ENCODE results near the gene CHERP. TPM values are rescaled to one million over a fixed set of nuclear protein-coding genes. Genes with fewer than 3 reads are reported as not detected.
"Not testable (repeated sequence)": the region's sequence is repeated elsewhere in the genome, so short reads cannot be mapped to it uniquely, and the experiment has no call there.

Gene CHERP
- polyA plus RNA-seq, 5 donors: 29.2 to 52.3 (median 39.9) TPM

DNA sequence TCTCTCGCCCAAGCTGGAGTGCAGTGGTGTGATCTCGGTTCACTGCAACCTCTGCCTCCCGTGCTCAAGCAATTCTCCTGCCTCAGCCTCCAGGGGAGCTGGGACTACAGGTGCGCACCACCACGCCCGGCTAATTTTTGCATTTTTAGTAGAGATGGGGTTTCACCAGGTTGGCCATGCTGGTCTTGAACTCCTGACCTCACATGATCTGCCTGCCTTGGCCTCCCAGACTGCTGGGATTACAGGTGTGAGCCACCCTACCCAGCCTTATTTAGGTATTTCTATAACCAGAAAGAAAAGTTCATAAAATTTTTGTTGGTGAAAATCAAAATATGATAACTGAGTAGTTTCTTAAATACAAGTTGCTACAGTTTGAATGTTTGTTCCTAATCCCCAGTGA lies 1.5 kb upstream of the CHERP start:
- DNase-seq: not testable (repeated sequence)

- DNase-seq: no peak
Observed at GRCh38 chr19:16542910-16543472, 754 bp upstream of the CHERP start.

GRCh38 chr19:16541526-16542044 lies 652 bp downstream of the CHERP start:
- no peak for DNase-seq

GRCh38 chr19:16540948-16541347 lies 1.3 kb downstream of the CHERP start:
- no peak for DNase-seq

DNA sequence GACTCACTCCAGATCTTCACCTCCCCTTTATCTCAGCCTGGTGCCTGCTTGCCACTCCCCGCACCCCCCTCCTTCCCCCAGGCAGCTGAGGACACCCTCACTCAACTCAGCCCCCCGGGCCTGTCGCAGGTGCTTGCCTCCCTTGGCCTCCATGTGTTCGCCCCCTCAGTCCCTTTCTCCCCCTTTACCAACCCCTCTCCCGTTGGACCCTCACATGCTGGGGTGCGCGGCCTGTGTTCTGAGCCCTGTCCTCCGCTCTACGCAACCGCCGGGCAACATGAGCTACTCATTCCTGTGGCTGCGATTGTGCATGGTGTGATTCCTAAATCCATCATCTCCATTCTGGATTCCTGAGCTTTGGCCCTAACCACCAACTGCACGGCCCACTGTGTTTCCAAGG lies 5.1 kb downstream of the CHERP start:
- DNase-seq: no peak

GRCh38 chr19:16536130-16536529 lies 6.1 kb downstream of the CHERP start:
- no peak for DNase-seq

GRCh38 chr19:16535381-16535780 lies 6.9 kb downstream of the CHERP start:
- DNase-seq: no peak

GRCh38 chr19:16532440-16533234 lies 9.6 kb downstream of the CHERP start:
- DNase-seq: no peak

GRCh38 chr19:16531380-16531669 lies 10.9 kb downstream of the CHERP start:
- no peak for DNase-seq

DNA sequence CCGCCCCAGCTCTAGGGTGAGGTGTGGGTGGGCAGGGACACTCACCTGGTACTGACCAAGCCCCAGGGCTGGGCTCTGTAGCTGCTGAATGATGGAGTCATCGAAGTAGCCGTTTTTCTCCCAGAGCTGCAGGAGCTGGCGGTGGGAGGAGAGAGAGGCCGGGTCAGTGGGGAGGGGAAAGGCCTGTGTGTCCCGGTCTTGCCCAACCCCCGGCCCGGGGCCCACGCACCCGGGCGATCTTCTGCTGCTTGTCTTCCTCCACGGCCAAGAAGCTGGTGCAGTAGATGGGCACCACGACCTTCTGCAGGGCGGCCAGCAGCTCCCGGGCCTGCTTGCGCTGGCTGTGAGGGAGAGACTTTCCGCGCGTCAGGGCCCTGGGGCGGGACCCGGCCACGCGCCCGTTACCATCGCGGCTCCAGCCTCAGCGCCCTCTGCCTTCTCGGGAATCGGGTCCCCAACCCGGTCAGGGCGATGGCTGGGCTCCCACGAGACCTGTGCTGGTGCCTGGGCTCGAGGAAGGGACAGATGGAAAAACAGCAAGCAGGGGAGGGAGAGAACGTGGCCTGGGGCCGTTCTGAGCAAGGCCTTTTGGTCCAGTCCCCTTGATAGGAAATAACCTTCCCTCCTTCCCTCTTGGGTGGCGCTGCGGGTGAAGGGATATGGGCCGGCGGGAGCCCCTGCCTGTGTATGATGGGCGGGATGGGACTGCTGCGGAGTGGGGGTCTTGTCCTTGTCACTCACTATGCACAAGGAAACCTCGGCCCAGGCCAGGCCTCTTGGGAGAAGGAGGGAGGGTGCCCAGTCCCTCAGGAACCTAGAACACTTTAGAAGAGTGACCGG lies 11.5 kb downstream of the CHERP start:
- no peak for DNase-seq

DNA sequence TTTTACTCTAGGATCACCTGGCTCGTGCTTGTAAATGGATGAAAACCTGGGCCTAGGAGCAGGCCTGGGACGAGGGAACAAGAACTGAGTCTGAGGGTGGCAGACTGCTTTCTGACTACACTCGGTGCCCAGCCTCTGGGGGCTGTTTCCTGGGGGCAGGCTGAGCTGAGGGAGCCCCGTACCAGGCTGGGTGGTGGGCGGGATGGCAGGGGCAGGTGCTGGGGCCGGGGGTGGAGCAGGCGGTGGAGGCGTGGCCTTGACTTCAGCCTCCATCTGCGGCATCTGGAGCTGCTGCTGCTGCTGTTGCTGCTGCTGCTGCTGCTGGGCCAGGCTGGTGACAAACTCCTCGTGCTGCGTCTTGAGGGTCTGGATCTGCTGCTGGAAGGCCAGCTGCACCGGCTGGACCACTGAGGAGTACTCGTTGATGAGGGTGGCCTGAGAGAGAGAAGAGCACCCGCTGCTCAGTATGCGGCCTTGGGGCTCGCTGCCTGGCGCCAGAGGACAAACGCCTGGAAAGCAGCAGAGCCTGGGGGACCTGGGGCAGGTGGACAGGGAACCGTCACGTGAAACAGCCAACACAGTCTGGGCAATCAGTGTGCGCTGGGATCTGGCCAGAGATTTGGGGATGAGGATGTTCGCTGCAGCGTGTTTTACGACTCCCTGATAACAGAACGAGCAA lies 12.6 kb downstream of the CHERP start:
- no peak for DNase-seq

- no peak for DNase-seq
Observed at GRCh38 chr19:16527971-16528521, 14.2 kb downstream of the CHERP start.

DNA sequence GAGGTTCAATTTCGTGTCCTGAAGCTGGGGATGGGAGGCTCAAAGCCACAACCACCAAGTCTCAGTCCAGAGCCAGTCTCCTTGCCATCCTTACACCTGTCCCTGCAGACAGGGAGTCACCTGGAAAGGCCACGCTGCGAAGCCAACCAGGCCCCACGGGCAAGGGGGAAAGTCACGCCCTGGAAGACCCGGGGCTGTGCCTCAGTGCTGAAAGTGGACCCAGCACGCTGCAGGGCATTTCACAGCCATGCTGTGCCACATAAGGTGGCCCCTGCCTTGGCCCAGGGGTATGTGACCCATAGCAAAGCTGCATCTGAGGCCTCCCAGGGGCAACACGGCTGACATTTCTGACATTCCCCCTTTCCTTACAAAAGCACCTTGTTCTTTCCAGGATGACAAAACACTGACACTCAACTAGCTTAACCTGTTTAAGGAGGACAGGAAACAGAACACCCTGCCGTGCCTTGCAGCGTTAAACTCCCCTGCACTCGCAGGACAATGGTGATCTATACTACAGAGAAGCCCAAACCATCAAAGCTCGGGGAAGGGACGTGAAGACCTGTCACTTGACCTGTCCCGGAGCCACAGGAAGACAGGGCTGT lies 14.8 kb downstream of the CHERP start:
- DNase-seq: no peak

- no peak for DNase-seq
Observed at GRCh38 chr19:16525751-16526481, 16.3 kb downstream of the CHERP start.

DNA sequence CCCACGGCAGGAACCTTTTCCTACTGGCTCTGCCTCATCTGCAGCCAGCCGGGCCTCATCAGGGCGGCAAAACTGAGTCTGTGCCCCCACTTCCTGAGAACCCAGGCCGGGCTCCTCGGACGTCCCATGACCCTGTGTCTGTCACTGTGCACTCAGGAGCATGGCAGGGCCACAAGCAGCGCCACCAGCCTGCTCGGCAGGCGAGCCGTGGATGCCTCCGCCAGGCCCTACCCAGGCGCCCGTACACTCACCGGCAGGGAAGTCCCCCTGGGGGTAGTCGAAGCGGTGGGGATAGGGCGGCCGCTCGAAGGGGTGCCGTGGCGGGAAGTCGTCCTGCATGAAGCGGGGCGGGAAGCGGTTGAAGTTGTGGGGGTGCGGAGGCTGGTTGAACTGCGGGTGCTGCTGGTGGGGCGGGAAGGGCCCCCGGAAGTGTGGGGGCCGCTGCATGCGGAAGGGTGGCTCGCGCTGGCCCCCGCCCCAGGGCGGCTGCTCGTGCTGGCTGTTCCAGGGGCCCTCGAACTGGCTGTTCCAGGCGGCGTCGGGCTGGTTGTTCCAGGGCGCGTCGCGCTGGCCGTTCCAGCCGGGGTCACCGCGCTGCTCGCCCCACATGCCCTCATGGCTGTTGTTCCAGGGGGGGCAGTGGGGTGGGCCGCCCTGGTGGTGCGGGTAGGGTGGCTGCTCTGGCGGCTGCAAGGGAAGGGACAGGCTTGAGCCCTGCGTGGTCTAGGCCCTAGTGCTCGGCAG lies 17.1 kb downstream of the CHERP start:
- DNase-seq: no peak

DNA sequence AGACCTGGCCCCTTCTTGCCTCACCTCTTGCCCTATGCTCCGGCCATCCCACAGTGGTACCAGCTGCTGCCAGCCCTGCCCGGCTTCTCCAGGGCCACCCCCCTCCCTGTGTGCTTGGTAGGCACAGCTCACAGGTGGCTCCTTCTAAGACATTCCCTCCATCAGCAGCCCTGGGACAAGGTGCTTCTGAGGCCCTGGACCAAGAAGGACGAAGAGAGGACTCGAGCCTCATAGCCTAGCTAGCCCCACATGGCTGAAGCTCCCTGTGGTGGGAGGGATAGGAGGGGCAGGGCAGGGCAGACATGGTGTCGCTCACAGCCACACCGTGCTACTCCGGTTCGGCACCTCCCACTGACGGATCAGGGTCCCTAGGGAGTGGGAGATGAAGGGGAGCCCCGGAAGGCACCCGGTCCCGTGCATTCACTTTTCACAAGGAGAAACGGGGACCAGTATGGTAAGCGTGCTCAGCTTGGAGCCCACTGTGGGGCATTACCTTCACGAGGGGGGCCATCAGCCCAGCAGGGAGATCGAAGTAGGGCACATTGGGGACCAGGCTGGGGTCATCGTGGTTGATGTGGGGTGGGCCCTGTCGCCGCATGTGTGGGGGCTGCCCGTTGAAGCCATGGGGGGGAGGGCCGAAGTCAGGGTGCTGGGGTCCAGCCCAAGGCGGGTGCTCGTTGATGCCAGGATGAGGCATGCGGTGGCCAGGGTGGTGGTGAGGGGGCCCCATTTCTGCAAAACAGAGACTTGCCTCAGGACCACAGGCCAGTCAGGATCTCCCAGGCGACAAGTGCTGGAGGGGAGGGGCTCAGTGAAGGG lies 19.5 kb downstream of the CHERP start:
- no peak for DNase-seq

GRCh38 chr19:16521715-16522289 lies 20.4 kb downstream of the CHERP start:
- no peak for DNase-seq

DNA sequence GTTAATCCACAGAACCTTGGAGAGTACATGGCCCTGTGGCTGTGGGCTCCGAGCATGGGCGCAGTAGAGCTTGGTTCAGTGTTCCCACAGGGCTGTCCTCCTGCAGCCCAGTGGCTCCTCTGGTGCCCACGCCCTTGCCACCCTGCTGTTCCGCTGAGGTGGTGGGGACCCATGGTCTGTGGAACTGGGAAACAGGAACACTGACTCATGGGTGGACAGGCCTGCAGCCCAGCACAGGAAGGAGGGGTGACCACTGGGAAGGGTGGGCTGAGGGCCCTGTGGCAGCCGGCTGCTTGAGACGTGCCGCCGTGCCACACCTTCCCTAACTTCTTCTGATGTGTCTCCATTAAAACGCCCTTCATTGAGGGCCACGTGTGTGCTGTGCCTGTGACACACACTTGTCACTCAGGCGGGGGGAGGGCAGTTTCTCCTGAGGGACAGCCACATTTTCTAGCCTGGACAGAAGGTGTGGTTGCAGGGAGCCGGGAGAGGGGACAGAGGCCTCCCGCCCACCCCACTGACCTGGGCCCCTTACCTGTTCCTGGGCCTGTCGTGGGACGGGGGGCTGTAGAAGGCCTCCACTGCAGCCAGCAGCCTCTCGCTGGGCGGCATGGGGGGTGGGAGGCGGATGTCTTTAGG lies 21.1 kb downstream of the CHERP start:
- DNase-seq: no peak
